HUES6 (cell line): ENCODE measurements around the gene EXT2.

Source experiments
- H3K27ac ChIP-seq: 2 replicates; pipeline ENCODE4 v1.7.0; 2013; ENCODE audit warnings: low read depth, mild to moderate bottlenecking, low read length, inconsistent platforms
- H3K27me3 ChIP-seq: 2 replicates; pipeline ENCODE4 v1.6.1; 2013; ENCODE audit warnings: low read length; ENCODE audit not compliant: control insufficient read depth, insufficient read depth
- H3K36me3 ChIP-seq: 2 replicates; pipeline ENCODE4 v1.6.1; 2013; ENCODE audit warnings: low read length; ENCODE audit not compliant: control insufficient read depth, insufficient read depth
- H3K4me1 ChIP-seq: 2 replicates; pipeline ENCODE4 v1.6.1; 2013; ENCODE audit warnings: low read length; ENCODE audit not compliant: control insufficient read depth, insufficient read depth
- H3K4me3 ChIP-seq: 2 replicates; pipeline ENCODE4 v1.5.1; 2013; ENCODE audit warnings: low read depth, low read length
- H3K9ac ChIP-seq: one replicate; pipeline ENCODE4 v1.6.1; 2013; ENCODE audit warnings: mild to moderate bottlenecking, low read length
- H3K9me3 ChIP-seq: 2 replicates; pipeline ENCODE4 v1.6.1; 2013; ENCODE audit warnings: low read depth, low read length; ENCODE audit not compliant: control insufficient read depth, insufficient read depth

EXT2 gene

DNA sequence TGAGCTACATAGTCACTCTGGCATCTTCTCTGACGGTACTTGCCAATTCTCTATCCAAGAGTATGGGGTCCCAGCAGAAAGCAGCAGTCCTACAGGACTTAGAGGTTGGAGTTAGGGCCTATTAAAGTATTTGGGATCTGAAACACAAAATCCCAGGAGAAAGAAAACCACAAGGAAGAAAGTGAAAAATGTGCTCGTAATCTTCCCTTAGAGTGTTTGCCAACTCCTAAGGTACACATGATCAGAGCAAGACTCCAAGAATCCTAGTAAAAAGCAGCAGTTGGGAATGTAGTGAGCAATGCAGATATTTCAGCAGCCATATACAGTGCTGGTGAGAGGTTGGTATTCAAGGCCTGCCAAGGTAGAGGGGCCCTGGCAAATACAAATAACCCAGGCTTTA, 71.6 kb downstream of the EXT2 start:
- H3K27me3 ChIP-seq = no peaks in the 10 kb centered on the region
- no peak overlapping the region for H3K9ac ChIP-seq
- H3K9me3 ChIP-seq = no peaks in the 10 kb centered on the region
- H3K27ac ChIP-seq = no peak overlapping the region
- no peaks in the 10 kb centered on the region for H3K4me1 ChIP-seq
- no peaks in the 10 kb centered on the region for H3K36me3 ChIP-seq
- H3K4me3 ChIP-seq = no peak overlapping the region

- no peaks in the 10 kb centered on the region for H3K4me1 ChIP-seq
- H3K4me3 ChIP-seq = no peak overlapping the region
- no peak overlapping the region for H3K27ac ChIP-seq
- H3K36me3 ChIP-seq = no peaks in the 10 kb centered on the region
- no peaks in the 10 kb centered on the region for H3K27me3 ChIP-seq
- no peaks in the 10 kb centered on the region for H3K9me3 ChIP-seq
- no peak overlapping the region for H3K9ac ChIP-seq
Measured at GRCh38 chr11:44171518-44171917, 76.0 kb downstream of the EXT2 start.

DNA sequence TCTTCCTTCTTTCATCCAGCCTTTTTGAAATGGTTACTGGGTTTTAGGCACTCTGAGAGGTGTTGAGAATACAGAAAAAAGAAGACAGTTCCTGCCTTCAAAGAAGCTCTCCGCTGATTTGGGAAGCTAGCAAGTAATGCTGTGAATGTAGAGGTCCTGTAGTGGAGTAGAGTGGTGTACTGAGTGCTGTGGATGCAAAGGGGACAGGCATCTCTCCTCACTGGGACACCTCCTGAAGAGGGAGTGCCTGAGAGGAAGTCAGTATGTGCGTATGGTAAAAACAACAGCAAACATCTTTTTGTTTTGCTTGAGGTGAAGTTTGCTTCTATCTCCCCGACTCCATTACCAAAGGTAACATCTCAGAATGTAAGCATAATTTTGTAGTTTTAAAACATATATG, 77.5 kb downstream of the EXT2 start:
- H3K4me1 ChIP-seq = peaks cover 3% of the 10 kb centered on the region
- H3K27ac ChIP-seq = no peak overlapping the region
- no peak overlapping the region for H3K9ac ChIP-seq
- H3K36me3 ChIP-seq = no peaks in the 10 kb centered on the region
- no peaks in the 10 kb centered on the region for H3K27me3 ChIP-seq
- H3K9me3 ChIP-seq = no peaks in the 10 kb centered on the region
- no peak overlapping the region for H3K4me3 ChIP-seq

- Histone ChIP-seq H3K36me3 (no peaks in the 10 kb centered on the region), H3K4me1 (peaks cover 18% of the 10 kb centered on the region), H3K9ac (no peak overlapping the region), H3K27ac (no peak overlapping the region), H3K9me3 (no peaks in the 10 kb centered on the region), H3K4me3 (no peak overlapping the region), H3K27me3 (no peaks in the 10 kb centered on the region)
Measured at GRCh38 chr11:44174842-44175241, 79.4 kb downstream of the EXT2 start.

DNA sequence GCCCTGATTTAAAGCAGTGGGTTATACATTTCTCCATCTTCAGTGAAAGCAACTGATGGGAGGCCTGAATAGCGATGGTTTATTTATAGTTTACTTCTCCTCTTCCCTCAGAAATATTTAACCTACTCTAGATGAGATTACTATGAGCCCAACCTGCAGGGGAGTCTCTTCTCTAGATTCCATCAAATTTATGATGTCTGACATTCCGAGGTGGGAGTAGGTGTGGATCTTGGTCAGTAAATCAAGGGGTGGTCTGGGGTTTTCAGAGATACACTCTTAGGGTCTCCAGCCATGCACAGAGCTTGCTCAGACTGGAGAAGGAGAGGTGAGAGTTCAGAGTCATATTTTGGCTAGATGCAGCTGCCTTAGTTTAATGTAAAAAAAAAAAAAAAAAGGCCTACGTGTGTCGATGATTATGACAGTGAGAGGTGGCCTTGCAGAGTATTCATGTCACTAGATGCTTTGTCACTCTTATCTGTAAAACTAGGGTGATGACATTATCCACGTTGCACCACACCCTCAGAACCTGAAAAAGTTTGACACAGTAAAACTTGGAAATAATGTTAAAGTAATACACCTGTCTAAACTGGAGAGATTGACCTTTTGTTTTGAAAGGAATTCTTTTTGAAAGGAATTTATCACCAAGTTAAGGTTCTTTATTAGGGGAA, 81.2 kb downstream of the EXT2 start:
- H3K36me3 ChIP-seq = no peaks in the 10 kb centered on the region
- no peak overlapping the region for H3K4me3 ChIP-seq
- peaks cover 18% of the 10 kb centered on the region for H3K4me1 ChIP-seq
- H3K9me3 ChIP-seq = no peaks in the 10 kb centered on the region
- H3K9ac ChIP-seq = no peak overlapping the region
- H3K27ac ChIP-seq = no peak overlapping the region
- no peaks in the 10 kb centered on the region for H3K27me3 ChIP-seq

DNA sequence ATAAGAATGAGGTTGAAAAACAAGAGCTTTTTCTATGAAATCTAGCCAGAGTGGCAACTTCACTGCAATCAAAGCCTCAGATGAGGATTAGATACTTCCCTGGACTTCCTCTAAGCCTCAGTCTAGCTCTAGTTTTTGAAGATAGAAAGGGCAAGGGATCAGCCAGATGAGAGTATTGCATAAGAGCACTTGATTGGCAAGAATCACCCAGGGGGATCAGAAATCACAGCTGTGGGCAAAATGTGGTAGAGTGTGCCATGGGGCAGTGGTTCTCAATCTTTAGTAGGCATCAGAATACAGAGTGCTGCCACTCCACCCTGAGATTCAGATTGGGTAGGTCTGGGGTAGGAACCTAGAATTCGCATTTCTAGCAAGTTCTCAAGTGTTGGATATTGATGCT, 82.4 kb downstream of the EXT2 start:
- Histone ChIP-seq H3K9me3 (no peaks in the 10 kb centered on the region), H3K27ac (no peak overlapping the region), H3K4me3 (no peak overlapping the region), H3K4me1 (peaks cover 18% of the 10 kb centered on the region), H3K27me3 (no peaks in the 10 kb centered on the region), H3K9ac (no peak overlapping the region), H3K36me3 (no peaks in the 10 kb centered on the region)

DNA sequence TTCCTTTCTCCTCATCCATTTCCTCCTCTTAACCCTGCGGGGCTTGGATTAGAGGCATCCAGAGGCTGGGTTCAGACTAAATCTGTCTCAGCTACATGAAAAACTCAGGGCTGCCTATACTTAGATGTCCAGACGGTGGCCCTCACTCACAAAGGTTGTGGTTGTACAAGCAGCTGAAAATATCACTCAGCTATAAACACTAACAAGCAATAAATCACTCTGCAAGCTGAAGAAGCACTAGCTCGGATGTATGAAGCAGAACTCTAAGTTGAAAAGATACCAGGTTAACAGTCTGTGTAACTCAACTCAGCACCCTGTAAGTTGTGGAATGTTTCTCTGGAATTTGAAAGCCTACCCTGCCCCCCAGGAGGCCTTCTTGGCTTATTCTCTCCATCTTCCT, 82.9 kb downstream of the EXT2 start:
- Histone ChIP-seq H3K4me3 (no peak overlapping the region), H3K27ac (no peak overlapping the region)

GRCh38 chr11:44179173-44179572, 83.7 kb downstream of the EXT2 start:
- Histone ChIP-seq H3K9ac (no peak overlapping the region), H3K9me3 (no peaks in the 10 kb centered on the region), H3K27me3 (no peaks in the 10 kb centered on the region), H3K4me3 (no peak overlapping the region), H3K4me1 (peaks cover 18% of the 10 kb centered on the region), H3K36me3 (no peaks in the 10 kb centered on the region), H3K27ac (no peak overlapping the region)

More for the DNA sequence above, 82.9 kb downstream of the EXT2 start:
- no peaks in the 10 kb centered on the region for H3K9me3 ChIP-seq
- H3K27me3 ChIP-seq = no peaks in the 10 kb centered on the region
- peaks cover 18% of the 10 kb centered on the region for H3K4me1 ChIP-seq
- H3K36me3 ChIP-seq = no peaks in the 10 kb centered on the region
- no peak overlapping the region for H3K9ac ChIP-seq

DNA sequence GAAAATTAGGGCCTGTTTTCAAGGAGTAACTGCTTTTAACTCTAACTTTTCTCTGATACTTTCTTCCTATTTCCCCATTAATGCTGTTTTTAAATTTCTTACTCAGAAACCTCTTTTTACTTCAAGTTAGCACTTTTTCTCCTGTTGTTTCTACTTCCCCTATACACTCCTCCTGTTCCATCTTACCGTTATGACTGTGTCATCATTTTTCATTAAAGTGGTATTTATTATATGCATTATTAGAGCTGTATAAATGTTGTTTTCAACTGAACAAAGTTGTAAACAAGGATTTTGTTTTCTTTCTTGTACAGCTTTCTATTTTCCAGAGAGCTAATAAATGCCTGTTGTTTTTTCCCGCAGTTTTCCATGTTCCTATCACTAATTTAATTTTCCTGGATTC, 84.6 kb downstream of the EXT2 start:
- Histone ChIP-seq H3K27ac (no peak overlapping the region), H3K9me3 (no peaks in the 10 kb centered on the region), H3K36me3 (no peaks in the 10 kb centered on the region), H3K9ac (no peak overlapping the region), H3K4me3 (no peak overlapping the region), H3K27me3 (no peaks in the 10 kb centered on the region), H3K4me1 (peaks cover 18% of the 10 kb centered on the region)

- Histone ChIP-seq H3K9ac (no peak overlapping the region), H3K27me3 (no peaks in the 10 kb centered on the region)
Measured at GRCh38 chr11:44185522-44185921, 90.0 kb downstream of the EXT2 start.

DNA sequence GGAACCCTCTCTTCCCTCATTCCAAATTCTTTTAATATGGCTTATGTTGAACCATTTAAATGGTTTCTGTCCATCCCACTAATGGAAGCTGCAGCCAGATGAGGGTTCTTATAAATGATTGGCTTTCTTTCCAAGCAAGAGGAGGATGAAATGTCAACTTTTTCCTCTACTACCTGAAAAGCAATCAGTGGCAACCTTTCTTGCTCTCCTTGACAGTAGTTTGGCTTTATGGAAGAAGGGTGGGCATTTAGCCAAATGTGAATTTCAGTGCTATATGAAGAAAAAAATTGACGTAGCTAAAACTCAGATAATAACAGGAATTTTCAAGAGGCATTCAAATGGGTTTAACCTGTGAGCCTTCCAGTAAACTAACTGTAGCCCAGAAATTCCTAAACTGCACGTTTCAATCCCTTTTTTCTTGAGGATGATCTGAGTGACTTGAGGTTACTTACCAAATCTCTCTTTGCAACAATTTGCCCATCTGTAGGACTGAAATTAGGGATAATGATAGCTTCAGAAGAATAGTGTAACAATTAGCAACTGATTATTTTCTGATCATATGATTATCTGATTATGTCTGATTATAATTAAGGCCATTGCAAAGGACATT, 90.9 kb downstream of the EXT2 start:
- Histone ChIP-seq H3K9me3 (peaks cover 23% of the 10 kb centered on the region), H3K9ac (no peak overlapping the region), H3K4me3 (no peak overlapping the region), H3K27me3 (no peaks in the 10 kb centered on the region), H3K36me3 (peaks cover 13% of the 10 kb centered on the region; the same call in 1 of the 2 replicates), H3K27ac (no peak overlapping the region), H3K4me1 (peaks cover 10% of the 10 kb centered on the region)

More at GRCh38 chr11:44185522-44185921, 90.0 kb downstream of the EXT2 start:
- no peak overlapping the region for H3K27ac ChIP-seq
- H3K9me3 ChIP-seq = peaks cover 23% of the 10 kb centered on the region
- H3K36me3 ChIP-seq = peaks cover 13% of the 10 kb centered on the region; the same call in 1 of the 2 replicates
- H3K4me3 ChIP-seq = no peak overlapping the region
- peaks cover 1% of the 10 kb centered on the region; the same call in 1 of the 2 replicates for H3K4me1 ChIP-seq
